ENCODE measurements around the gene PSD4.

The PSD4 gene

GRCh38 chr2:113156278-113157117 is 17.3 kb upstream of the PSD4 start:
- TF ChIP-seq EZH2phosphoT487 (IDR thresholded peaks at IDR 0.05; ENCODE audit: borderline replicate concordance), result no peak
- no peak for TF ChIP-seq CTCF (conservative IDR thresholded peaks at IDR 0.05; ENCODE audit: low read length)
- Histone ChIP-seq H3K27me3 (ENCODE audit: insufficient read depth, low read length, poor library complexity, severe bottlenecking) (no peaks in the 10 kb centered on the region), H4K20me1 (ENCODE audit: insufficient read depth, low read length, poor library complexity, severe bottlenecking) (no peaks in the 10 kb centered on the region), H3K4me3 (ENCODE audit: low read length, poor library complexity, severe bottlenecking) (peak overlapping the region; percentile 74), H3K4me1 (ENCODE audit: insufficient read depth, low read length, poor library complexity, severe bottlenecking) (peaks cover 15% of the 10 kb centered on the region), H3K9ac (ENCODE audit: low read depth, low read length, poor library complexity, severe bottlenecking) (peak overlapping the region; percentile 62), H3K9me2 (replicated peaks; ENCODE audit: low read depth, low read length) (no peaks in the 10 kb centered on the region), H3K9me3 (ENCODE audit: insufficient read depth, low read depth, low read length) (no peaks in the 10 kb centered on the region), H2AFZ (ENCODE audit: low read length) (peak overlapping the region; percentile 94), H3F3A (ENCODE audit: low read depth) (no peaks in the 10 kb centered on the region; the same call in 1 of the 2 replicates), H3K36me3 (ENCODE audit: insufficient read depth, low read length) (no peaks in the 10 kb centered on the region), H3K4me2 (ENCODE audit: low read depth, low read length, poor library complexity, severe bottlenecking) (peak overlapping the region; percentile 83), H3K79me2 (ENCODE audit: insufficient read depth, low read length) (no peaks in the 10 kb centered on the region)

GRCh38 chr2:113157118-113157896 is 16.5 kb upstream of the PSD4 start:
- H3K4me3 ChIP-seq (ENCODE audit: low read length, poor library complexity, severe bottlenecking), result peak overlapping the region; percentile 74
- H4K20me1 ChIP-seq (ENCODE audit: insufficient read depth, low read length, poor library complexity, severe bottlenecking), result no peaks in the 10 kb centered on the region
- no peaks in the 10 kb centered on the region for H3K36me3 ChIP-seq (ENCODE audit: insufficient read depth, low read length)
- H3K79me2 ChIP-seq (ENCODE audit: insufficient read depth, low read length), result no peaks in the 10 kb centered on the region
- peaks cover 15% of the 10 kb centered on the region for H3K4me1 ChIP-seq (ENCODE audit: insufficient read depth, low read length, poor library complexity, severe bottlenecking)
- H3K27me3 ChIP-seq (ENCODE audit: insufficient read depth, low read length, poor library complexity, severe bottlenecking), result no peaks in the 10 kb centered on the region
- no peaks in the 10 kb centered on the region; the same call in 1 of the 2 replicates for H3F3A ChIP-seq (ENCODE audit: low read depth)
- peak overlapping the region; percentile 83 for H3K4me2 ChIP-seq (ENCODE audit: low read depth, low read length, poor library complexity, severe bottlenecking)
- no peak for TF ChIP-seq EZH2phosphoT487 (IDR thresholded peaks at IDR 0.05; ENCODE audit: borderline replicate concordance)
- TF ChIP-seq CTCF (conservative IDR thresholded peaks at IDR 0.05; ENCODE audit: low read length), result no peak
- H3K9me2 ChIP-seq (replicated peaks; ENCODE audit: low read depth, low read length), result no peaks in the 10 kb centered on the region
- peak overlapping the region; percentile 94 for H2AFZ ChIP-seq (ENCODE audit: low read length)
- peak overlapping the region; percentile 75 for H3K9ac ChIP-seq (ENCODE audit: low read depth, low read length, poor library complexity, severe bottlenecking)
- no peaks in the 10 kb centered on the region for H3K9me3 ChIP-seq (ENCODE audit: insufficient read depth, low read depth, low read length)

- Histone ChIP-seq H3K36me3 (ENCODE audit: insufficient read depth, low read length) (no peaks in the 10 kb centered on the region), H3K9me2 (replicated peaks; ENCODE audit: low read depth, low read length) (no peaks in the 10 kb centered on the region), H3K4me3 (ENCODE audit: low read length, poor library complexity, severe bottlenecking) (peak overlapping the region; percentile 70), H3K4me1 (ENCODE audit: insufficient read depth, low read length, poor library complexity, severe bottlenecking) (peaks cover 21% of the 10 kb centered on the region), H3K79me2 (ENCODE audit: insufficient read depth, low read length) (no peaks in the 10 kb centered on the region), H4K20me1 (ENCODE audit: insufficient read depth, low read length, poor library complexity, severe bottlenecking) (no peaks in the 10 kb centered on the region), H3K4me2 (ENCODE audit: low read depth, low read length, poor library complexity, severe bottlenecking) (peak overlapping the region; percentile 80), H3K9me3 (ENCODE audit: insufficient read depth, low read depth, low read length) (no peaks in the 10 kb centered on the region), H2AFZ (ENCODE audit: low read length) (peak overlapping the region; percentile 92), H3F3A (ENCODE audit: low read depth) (no peaks in the 10 kb centered on the region; the same call in 1 of the 2 replicates), H3K9ac (ENCODE audit: low read depth, low read length, poor library complexity, severe bottlenecking) (peak overlapping the region; percentile 75), H3K27me3 (ENCODE audit: insufficient read depth, low read length, poor library complexity, severe bottlenecking) (no peaks in the 10 kb centered on the region)
- TF ChIP-seq CTCF (conservative IDR thresholded peaks at IDR 0.05; ENCODE audit: low read length), result no peak
- TF ChIP-seq EZH2phosphoT487 (IDR thresholded peaks at IDR 0.05; ENCODE audit: borderline replicate concordance), result no peak
Measured at GRCh38 chr2:113157897-113158753, 15.6 kb upstream of the PSD4 start.

Data from Loucy (cell line).